Heart right ventricle (tissue), 16 donors: ENCODE measurements around the gene PAK6. TPM values are rescaled to one million over a fixed set of nuclear protein-coding genes. Genes with fewer than 3 reads are reported as not detected.

Experiments used
- ATAC-seq, 8 donors: fragments of 200-7000 bp; cut with Tn5 transposase; one replicate each; pipeline ENCODE4 v1.9.1; 2020; ENCODE audit warnings: mild to moderate bottlenecking in 8 of 8, moderate library complexity in 8 of 8, moderate number of reproducible peaks in 1 of 8
- DNase-seq, 2 donors: peaks; one replicate each; pipeline ENCODE4 v3.0.0-alpha.2; 2020
- H3K27ac ChIP-seq, 10 donors: fragments of 200-600 bp; sonication (generic) in 2 of 10; one replicate each; pipeline versions ENCODE4 v1.5.0 to v1.8.0; 2020 to 2022; ENCODE audit warnings: mild to moderate bottlenecking in 3 of 10
- H3K27me3 ChIP-seq, 7 donors: fragments of 200-600 bp; one replicate each; pipeline ENCODE4 v1.8.0; 2021 to 2022; ENCODE audit warnings: mild to moderate bottlenecking in 2 of 7
- H3K36me3 ChIP-seq, 9 donors: fragments of 200-600 bp; sonication (generic) in 1 of 9; one replicate each; pipeline versions ENCODE4 v1.5.0 to v1.8.0; 2020 to 2022; ENCODE audit warnings: mild to moderate bottlenecking in 2 of 9
- H3K4me1 ChIP-seq, 9 donors: fragments of 200-600 bp; sonication (generic) in 1 of 9; one replicate each; pipeline versions ENCODE4 v1.5.0 to v1.8.0; 2020 to 2022; ENCODE audit warnings: mild to moderate bottlenecking in 4 of 9
- H3K4me3 ChIP-seq, 10 donors: fragments of 200-600 bp; sonication (generic) in 2 of 10; one replicate each; pipeline versions ENCODE4 v1.5.0 to v1.8.0; 2020 to 2022; ENCODE audit warnings: mild to moderate bottlenecking in 7 of 10, moderate library complexity in 2 of 10
- H3K9me3 ChIP-seq, 11 donors: fragments of 200-600 bp in 10 of 11; sonication (generic) in 2 of 11; one replicate each; pipeline versions ENCODE4 v1.5.0 to v1.8.0; 2013 to 2022; ENCODE audit warnings: mild to moderate bottlenecking in 2 of 11, control low read depth in 1 of 11, moderate library complexity in 1 of 11
- CTCF ChIP-seq, 9 donors: fragments of 200-600 bp; sonication (generic) in 2 of 9; IDR thresholded peaks; one replicate each; pipeline versions ENCODE4 v1.5.0 to v1.8.0; 2021 to 2022; ENCODE audit warnings: antibody characterized with exemption in 9 of 9, mild to moderate bottlenecking in 5 of 9, moderate library complexity in 1 of 9
- WGBS, 2 donors: extraction: QIAGEN DNeasy Blood & Tissue Kit; methylation state at CpG; one replicate each; pipeline ENCODE4 v1.1.7; 2013; ENCODE audit warnings: inconsistent platforms in 1 of 2; 5-methylcytosine and 5-hydroxymethylcytosine counted together
- intact Hi-C, 10 donors: fragments of 100-400 bp; cut with DNase I; formaldehyde crosslinking; loops; one replicate each; pipeline versions ENCODE4 v1.11.1 to v1.14.2; 2022
- polyA plus RNA-seq, 2 donors: library from polyadenylated mRNA; stranded (reverse); fragments of 200-250 nt; gene quantifications; one replicate each; pipeline ENCODE4 v1.2.3, GENCODE V29; 2013
- total RNA-seq, 10 donors: library from RNA; stranded (reverse); fragmentation: NEBNext Ultra II Directional in 3 of 10; extraction: Animal tissue kit (Norgen Biotek cat#: 25700) in 3 of 10; gene quantifications; one replicate each; pipeline versions ENCODE4 v1.2.1 to v1.2.4, GENCODE V29; 2021 to 2023
- donor health status: Arrhythmogenic right ventricular cardiomyopathy.
- donor health status: ischemic (EF 13 %, LVEDD 7.1; RV severe dilation, severe dysfunction).
- donor health status: healthy with polysubstance abuse.
- donor health status: DM: no; HTN: yes; CAD: no.
- donor health status: DM: no; HTN: no; CAD: no.
- donor health status: ischemic (EF 25% LVEDD 6.9; RV normal size, moderate dysfunction).
- donor health status: ischemic (EF 25% LVEDD 5.7; RV mildly dilated, moderate dysfunction).
- donor health status: healthy.
- donor health status: DM: yes; HTN: yes; CAD: no.
- donor health status: Ischemic cardiomyopathy.
- donor health status: ischemic (EF 35%, LVEDD 5.7; RV mildly dilated, moderate dysfunction).
- donor health status: nonischemic (EF 11% LVEDD 7.7; RV severe dilation, severe dysfunction).
- donor health status: DM: yes; HTN: yes; CAD: no.
- donor health status: PGD.
- donor health status: ischemic (EF 29% LVEDD 5.4; RV normal size, mild dysfunction).
- donor health status: nonischemic (EF 23%, LVEDD 6.1; RV moderate dilation, normal function).

Gene PAK6
- total and polyA plus RNA-seq, 12 donors = 0.48 to 14.1 (median 7.4) TPM

- H3K4me3 ChIP-seq = no peak overlapping the region
- H3K9me3 ChIP-seq = no peaks in the 10 kb centered on the region
- WGBS, 2 donors = 39 to 40% methylated on average over 10 of the region's 10 CpGs
- intact Hi-C loops = loop anchor here in 2 of 10 donors (5.0 to 10.0 kb wide), 2 partner anchors 36 to 111 kb away; no protein-coding TSS in a partner anchor
- DNase-seq = no peak
- H3K27ac ChIP-seq = no peak overlapping the region
- H3K27me3 ChIP-seq = peaks cover 0 to 5% (median 0%) of the 10 kb centered on the region in 7 donors
- TF ChIP-seq CTCF (IDR thresholded peaks at IDR 0.05) = no peak
- peaks cover 0 to 29% (median 7%) of the 10 kb centered on the region in 9 donors for H3K4me1 ChIP-seq
- H3K36me3 ChIP-seq = no peaks in the 10 kb centered on the region
- peak; percentile 16 to 64 (median 48) for ATAC-seq
Measured at GRCh38 chr15:40313531-40314398, 74.9 kb downstream of the PAK6 start.

- ATAC-seq (no peak), DNase-seq (no peak)
- Histone ChIP-seq H3K4me3 (no peak overlapping the region), H3K4me1 (peaks cover 0 to 19% (median 7%) of the 10 kb centered on the region in 9 donors), H3K27me3 (peaks cover 0 to 3% (median 0%) of the 10 kb centered on the region in 7 donors), H3K27ac (no peak overlapping the region), H3K9me3 (no peaks in the 10 kb centered on the region), H3K36me3 (no peaks in the 10 kb centered on the region)
- intact Hi-C loops = loop anchor here in 3 of 10 donors (5.0 to 10.0 kb wide), 4 partner anchors 37 to 110 kb away; partner anchors contain the start of gene IVD (in 1 of the 3)
- 64 to 79% methylated on average over 4 of the region's 4 CpGs for WGBS, 2 donors
- TF ChIP-seq CTCF (IDR thresholded peaks at IDR 0.05) = no peak
Measured at GRCh38 chr15:40314723-40315276, 75.9 kb downstream of the PAK6 start.

- Histone ChIP-seq H3K4me3 (no peak overlapping the region), H3K4me1 (peaks cover 0 to 20% (median 8%) of the 10 kb centered on the region in 9 donors), H3K27ac (no peak overlapping the region), H3K27me3 (peaks cover 0 to 3% (median 0%) of the 10 kb centered on the region in 7 donors), H3K36me3 (no peaks in the 10 kb centered on the region), H3K9me3 (no peaks in the 10 kb centered on the region)
- ATAC-seq (no peak), DNase-seq (no peak)
- no peak for TF ChIP-seq CTCF (IDR thresholded peaks at IDR 0.05)
- intact Hi-C loops = loop anchor here in 2 of 10 donors (5.0 to 10.0 kb wide), 3 partner anchors 90 to 108 kb away; partner anchors contain the start of gene IVD (in 1 of the 2)
- WGBS, 2 donors = 83 to 90% methylated on average over 3 of the region's 3 CpGs
Measured at GRCh38 chr15:40316931-40317330, 78.1 kb downstream of the PAK6 start.

- no peak for DNase-seq
- Histone ChIP-seq H3K27me3 (peaks cover 0 to 3% (median 0%) of the 10 kb centered on the region in 7 donors), H3K27ac (no peak overlapping the region), H3K36me3 (no peaks in the 10 kb centered on the region), H3K9me3 (no peaks in the 10 kb centered on the region), H3K4me1 (peaks cover 0 to 22% (median 8%) of the 10 kb centered on the region in 9 donors), H3K4me3 (no peak overlapping the region)
- no peak for ATAC-seq
- TF ChIP-seq CTCF (IDR thresholded peaks at IDR 0.05) = no peak
- intact Hi-C loops = loop anchor here in 2 of 10 donors (5.0 to 10.0 kb wide), 3 partner anchors 90 to 107 kb away; partner anchors contain the start of gene IVD (in 1 of the 2)
- WGBS, 2 donors = 79 to 80% methylated on average over 4 of the region's 4 CpGs
Measured at GRCh38 chr15:40317580-40317979, 78.7 kb downstream of the PAK6 start.
